Endothelial cell of umbilical vein (primary cell): Measurements from ENCODE around the gene CHIT1. TPM values are rescaled to one million over a fixed set of nuclear protein-coding genes. Genes with fewer than 3 reads are reported as not detected.

Experiments
- BruUV-seq: library from RNA; stranded (reverse); fragments of 400-500 nt; replicated peaks from 2 replicates; lab custom pipeline; 2021; lab: Mats Ljungman, UMichigan
- CTCF ChIA-PET: fragments of 300-600, 350-600 bp; sonication (Branson Sonifier 250); formaldehyde crosslinking; loops from one replicate; lab custom pipeline; 2021; ENCODE audit warnings: antibody characterized with exemption, inconsistent platforms; lab: Charles Lee
- POLR2A ChIA-PET: fragments of 300-600, 350-600 bp; sonication (Branson Sonifier 250); formaldehyde crosslinking; loops from one replicate; lab custom pipeline; 2021; ENCODE audit warnings: antibody characterized with exemption, inconsistent platforms; lab: Charles Lee
- DNase-seq: peaks from one replicate; pipeline ENCODE4 v3.0.0-alpha.2; 2011; ENCODE audit warnings: low read depth, low spot score
- FAIRE-seq: peaks from 2 replicates; lab custom pipeline; 2011; peaks lifted over from hg19 to GRCh38; lab: Jason Lieb, UNC
- H2AFZ ChIP-seq: 2 replicates; pipeline ENCODE4 v1.6.0; 2012; ENCODE audit warnings: low read depth, low read length, control low read depth, inconsistent platforms
- H3K27ac ChIP-seq: 2 replicates; pipeline ENCODE4 v1.5.1; 2011; ENCODE audit warnings: low read depth, mild to moderate bottlenecking, control low read depth, low read length, moderate library complexity; ENCODE audit not compliant: insufficient read depth
- H3K27me3 ChIP-seq, 2 experiments: 2 replicates each; pipeline versions ENCODE4 v1.6.0 to v1.6.1; 2011; ENCODE audit warnings: low read length in 2 of 2, mixed read lengths in 1 of 2; ENCODE audit not compliant: control insufficient read depth in 2 of 2, insufficient read depth in 2 of 2
- H3K36me3 ChIP-seq, 2 experiments: 2 replicates in 1 of 2; 3 replicates in 1 of 2; pipeline ENCODE4 v1.5.1; 2011; ENCODE audit warnings: low read length in 2 of 2, mild to moderate bottlenecking in 1 of 2, moderate library complexity in 1 of 2; ENCODE audit not compliant: control insufficient read depth in 2 of 2, insufficient read depth in 2 of 2; ENCODE audit errors: extremely low read depth in 1 of 2
- H3K4me1 ChIP-seq: 3 replicates; pipeline ENCODE4 v1.5.1; 2011; ENCODE audit warnings: mild to moderate bottlenecking, low read length; ENCODE audit not compliant: control insufficient read depth, insufficient read depth; ENCODE audit errors: extremely low read depth
- H3K4me2 ChIP-seq: 2 replicates; pipeline ENCODE4 v1.6.1; 2011; ENCODE audit warnings: low read length, control low read depth, mixed read lengths; ENCODE audit not compliant: insufficient read depth
- H3K4me3 ChIP-seq, 3 experiments: fragments of 200-600 bp in 1 of 3; sonication (generic), shearing (Covaris generic) in 1 of 3; replicated peaks in 1 of 3; 2 replicates each; pipeline ENCODE4 v1.5.1; 2011 to 2016; ENCODE audit warnings: control low read depth in 3 of 3, low read length in 3 of 3, mild to moderate bottlenecking in 2 of 3, inconsistent platforms in 1 of 3, low read depth in 1 of 3, moderate library complexity in 1 of 3; ENCODE audit not compliant: insufficient read depth in 1 of 3
- H3K79me2 ChIP-seq: 2 replicates; pipeline ENCODE4 v1.6.0; 2012; ENCODE audit warnings: low read length, inconsistent platforms; ENCODE audit not compliant: control insufficient read depth, insufficient read depth
- H3K9ac ChIP-seq: replicated peaks from 2 replicates; pipeline ENCODE3; 2011; ENCODE audit warnings: low read length, control low read depth; ENCODE audit not compliant: insufficient read depth; ENCODE audit errors: extremely low read depth
- H3K9me1 ChIP-seq: replicated peaks from 3 replicates; pipeline ENCODE4 v1.6.0; 2011; ENCODE audit warnings: mild to moderate bottlenecking, low read length; ENCODE audit not compliant: control insufficient read depth, insufficient read depth; ENCODE audit errors: extremely low read depth
- H3K9me3 ChIP-seq: replicated peaks from 2 replicates; pipeline ENCODE4 v1.5.1; 2012; ENCODE audit warnings: low read length, inconsistent platforms; ENCODE audit not compliant: control insufficient read depth, insufficient read depth
- H4K20me1 ChIP-seq: replicated peaks from 2 replicates; pipeline ENCODE3; 2011; ENCODE audit warnings: mild to moderate bottlenecking, low read length; ENCODE audit not compliant: control insufficient read depth, insufficient read depth; ENCODE audit errors: extremely low read depth
- EZH2 ChIP-seq: IDR thresholded peaks from 2 replicates; pipeline ENCODE4 v1.6.1; 2012; ENCODE audit warnings: borderline replicate concordance, low read depth, mild to moderate bottlenecking, moderate library complexity, low read length, inconsistent platforms; ENCODE audit not compliant: severe bottlenecking
- GATA2 ChIP-seq: IDR thresholded peaks from 2 replicates; pipeline ENCODE4 v1.7.0; 2011; ENCODE audit warnings: low read depth, mild to moderate bottlenecking, moderate library complexity, mixed read lengths, low read length; ENCODE audit not compliant: insufficient read length, insufficient read depth
- JUN ChIP-seq: IDR thresholded peaks from 2 replicates; pipeline ENCODE4 v1.6.1; 2011; ENCODE audit warnings: borderline replicate concordance, low read depth; ENCODE audit not compliant: insufficient read length, insufficient read depth
- POLR2A ChIP-seq: IDR thresholded peaks from 2 replicates; pipeline ENCODE4 v1.6.1; 2012; ENCODE audit warnings: low read depth, mild to moderate bottlenecking, control low read depth, low read length
- POLR2AphosphoS5 ChIP-seq: IDR thresholded peaks from 2 replicates; pipeline ENCODE4 v1.6.1; 2012; ENCODE audit warnings: low read depth, mild to moderate bottlenecking, control low read depth, low read length, moderate library complexity; ENCODE audit not compliant: insufficient read depth
- dilution Hi-C: fragments of 300-500 bp; cut with MboI; formaldehyde crosslinking; loops from one replicate; pipeline ENCODE4 v1.15.0; 2019; ENCODE audit warnings: low sequenced_read_pairs; ENCODE audit not compliant: extremely low pct_ligation_motif_present
- intact Hi-C: fragments of 100-400 bp; cut with micrococcal nuclease; formaldehyde crosslinking; loops from one replicate; pipeline ENCODE4 v1.10.0; 2022
- polyA plus RNA-seq, 4 experiments: library from polyadenylated mRNA; depleted of rRNA in 3 of 4; stranded (reverse) in 3 of 4; unstranded in 1 of 4; fragments of >200 nt; gene quantifications; 2 replicates each; pipeline versions ENCODE4 v1.2.1 to v1.2.3, GENCODE V29; 2011 to 2012; ENCODE audit warnings: missing spikeins in 1 of 4
- total RNA-seq: library from RNA; stranded (reverse); gene quantifications from 2 replicates; pipeline ENCODE4 v1.2.3, GENCODE V29; 2021
- TF ChIP-seq, protein P1 (sequence below), 2 donors: IDR thresholded peaks; 1 replicate in 1 of 2; 2 replicates in 1 of 2; pipeline ENCODE4 v1.5.1; 2011; ENCODE audit warnings: low read length in 2 of 2, mild to moderate bottlenecking in 2 of 2, moderate library complexity in 2 of 2, control low read depth in 1 of 2, inconsistent platforms in 1 of 2, low read depth in 1 of 2; ENCODE audit not compliant: insufficient read depth in 1 of 2; ENCODE audit errors: extremely low read depth in 1 of 2
- TF ChIP-seq, protein P2 (sequence below): IDR thresholded peaks from 2 replicates; pipeline ENCODE4 v1.6.1; 2011; ENCODE audit not compliant: insufficient read depth, insufficient read length

CHIT1 gene
- total and polyA plus RNA-seq, 2 donors (not counting 3 experiments of a cell fraction or from before 2014, with no cell fraction given): not detected

DNA sequence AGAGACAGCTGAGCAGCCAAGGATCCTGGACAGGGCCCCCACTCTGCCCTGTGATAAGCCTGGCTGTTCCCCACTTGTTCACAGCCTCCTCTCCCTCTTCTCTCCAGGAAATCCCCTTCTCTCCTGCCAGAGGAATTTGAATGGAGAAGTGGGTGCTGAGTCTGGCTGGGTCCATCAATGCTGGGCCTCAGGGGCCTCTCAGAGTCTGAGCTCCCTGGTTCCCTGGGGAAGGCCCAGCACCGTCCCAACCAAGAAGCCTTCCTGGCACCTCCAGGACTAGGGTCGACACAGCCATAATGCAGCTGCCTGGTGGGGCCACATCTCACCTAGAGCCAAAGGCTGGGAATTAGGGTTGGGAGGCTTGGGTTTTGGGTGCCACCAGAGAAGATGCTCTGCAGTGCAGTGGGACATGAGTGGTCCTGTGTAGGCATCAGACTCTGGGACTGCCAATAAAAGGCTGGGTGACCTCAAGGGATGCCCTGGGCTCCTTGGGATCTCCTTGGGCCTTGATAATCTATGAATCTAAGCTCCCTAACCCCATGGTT lies 56.4 kb downstream of the CHIT1 start:
- ChIA-PET CTCF (interaction anchor here (1.0 to 6.6 kb wide), 31 partner anchors 9 to 136 kb away, joined by 3 to 317 read pairs (median 7); partner anchors contain the start of gene ADORA1), POLR2A (interaction anchor here (1.6 kb wide), 1 partner anchor 55 kb away, joined by 3 read pairs; no protein-coding TSS in a partner anchor)
- intact Hi-C loops (no loop called here), dilution Hi-C loops (no loop called here)
- no peak overlapping the region for H3K4me2 ChIP-seq
- H3K4me1 ChIP-seq: peaks cover 6% of the 10 kb centered on the region
- no peaks in the 10 kb centered on the region for H3K9me3 ChIP-seq
- H3K36me3 ChIP-seq: no peaks in the 10 kb centered on the region
- BruUV-seq: no TSS peak
- FAIRE-seq: no peak
- H3K27ac ChIP-seq: no peak overlapping the region
- H3K79me2 ChIP-seq: no peaks in the 10 kb centered on the region
- H2AFZ ChIP-seq: no peak overlapping the region
- no peaks in the 10 kb centered on the region for H4K20me1 ChIP-seq
- no peak for TF ChIP-seq POLR2AphosphoS5
- TF ChIP-seq JUN: no peak
- no peak for TF ChIP-seq EZH2
- no peak for TF ChIP-seq POLR2A
- no peak for TF ChIP-seq GATA2
- no peaks in the 10 kb centered on the region for H3K27me3 ChIP-seq
- H3K9me1 ChIP-seq: no peaks in the 10 kb centered on the region
- no peak for DNase-seq
- H3K9ac ChIP-seq: no peak overlapping the region
- no peak overlapping the region for H3K4me3 ChIP-seq

DNA sequence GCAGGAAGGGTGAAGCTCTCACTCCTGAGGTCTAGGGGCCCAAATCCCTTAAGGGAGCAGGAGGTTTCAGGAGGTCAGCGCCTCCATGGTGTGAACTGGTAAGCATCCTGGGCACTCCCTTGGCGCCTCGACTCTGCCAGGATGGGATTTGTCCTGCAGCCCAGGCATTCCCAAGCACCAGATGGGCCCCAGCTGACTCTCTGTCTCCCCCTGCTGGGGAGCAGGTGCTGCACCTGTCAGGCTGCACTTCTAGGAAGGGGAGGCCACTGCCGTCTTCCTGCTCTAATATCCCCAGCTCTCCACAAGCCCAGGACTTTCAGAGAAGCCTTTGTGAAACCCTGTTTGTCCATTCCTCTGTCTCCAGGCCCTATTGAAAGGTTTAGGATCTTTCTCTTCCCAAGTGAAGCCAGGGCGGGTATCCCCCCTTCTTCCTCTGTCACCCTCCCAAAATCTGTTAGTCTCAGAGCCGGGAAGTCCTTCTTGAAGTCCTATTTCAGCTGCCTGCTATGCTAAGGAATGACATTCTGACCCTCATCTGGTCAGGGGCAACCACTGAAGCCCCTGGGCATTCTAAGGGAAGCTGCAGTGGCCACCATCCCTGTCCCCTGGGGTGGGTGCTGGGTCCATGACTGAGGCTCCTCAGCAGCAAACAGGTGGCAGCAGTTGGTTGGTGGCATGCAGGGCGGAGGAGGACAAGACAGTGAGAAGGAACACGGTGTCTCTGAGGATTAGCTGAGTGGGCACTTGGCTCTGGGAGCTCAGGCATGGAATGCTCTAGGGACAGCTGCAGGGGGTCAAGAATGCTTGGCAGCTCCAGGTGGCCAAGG lies 57.1 kb downstream of the CHIT1 start:
- Histone ChIP-seq H3K4me2 (no peak overlapping the region), H3K27me3 (no peaks in the 10 kb centered on the region), H3K4me3 (no peak overlapping the region), H3K9me3 (no peaks in the 10 kb centered on the region), H3K79me2 (no peaks in the 10 kb centered on the region), H2AFZ (no peak overlapping the region), H3K4me1 (no peaks in the 10 kb centered on the region), H4K20me1 (no peaks in the 10 kb centered on the region), H3K9ac (no peak overlapping the region), H3K9me1 (no peaks in the 10 kb centered on the region), H3K36me3 (no peaks in the 10 kb centered on the region), H3K27ac (no peak overlapping the region)
- ChIA-PET CTCF (interaction anchor here (0.9 to 6.6 kb wide), 33 partner anchors 10 to 136 kb away, joined by 3 to 317 read pairs (median 7); partner anchors contain the start of gene ADORA1), POLR2A (interaction anchor here (1.6 kb wide), 1 partner anchor 55 kb away, joined by 3 read pairs; no protein-coding TSS in a partner anchor)
- peak; percentile 51 for DNase-seq
- TF ChIP-seq, protein P1, sequence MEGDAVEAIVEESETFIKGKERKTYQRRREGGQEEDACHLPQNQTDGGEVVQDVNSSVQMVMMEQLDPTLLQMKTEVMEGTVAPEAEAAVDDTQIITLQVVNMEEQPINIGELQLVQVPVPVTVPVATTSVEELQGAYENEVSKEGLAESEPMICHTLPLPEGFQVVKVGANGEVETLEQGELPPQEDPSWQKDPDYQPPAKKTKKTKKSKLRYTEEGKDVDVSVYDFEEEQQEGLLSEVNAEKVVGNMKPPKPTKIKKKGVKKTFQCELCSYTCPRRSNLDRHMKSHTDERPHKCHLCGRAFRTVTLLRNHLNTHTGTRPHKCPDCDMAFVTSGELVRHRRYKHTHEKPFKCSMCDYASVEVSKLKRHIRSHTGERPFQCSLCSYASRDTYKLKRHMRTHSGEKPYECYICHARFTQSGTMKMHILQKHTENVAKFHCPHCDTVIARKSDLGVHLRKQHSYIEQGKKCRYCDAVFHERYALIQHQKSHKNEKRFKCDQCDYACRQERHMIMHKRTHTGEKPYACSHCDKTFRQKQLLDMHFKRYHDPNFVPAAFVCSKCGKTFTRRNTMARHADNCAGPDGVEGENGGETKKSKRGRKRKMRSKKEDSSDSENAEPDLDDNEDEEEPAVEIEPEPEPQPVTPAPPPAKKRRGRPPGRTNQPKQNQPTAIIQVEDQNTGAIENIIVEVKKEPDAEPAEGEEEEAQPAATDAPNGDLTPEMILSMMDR (IDR thresholded peaks at IDR 0.05; ENCODE audit: extremely low read depth in 1 of 2, insufficient read depth in 1 of 2, low read depth in 1 of 2, low read length in 2 of 2): peak; percentile 84 to 96
- TF ChIP-seq, protein P2, sequence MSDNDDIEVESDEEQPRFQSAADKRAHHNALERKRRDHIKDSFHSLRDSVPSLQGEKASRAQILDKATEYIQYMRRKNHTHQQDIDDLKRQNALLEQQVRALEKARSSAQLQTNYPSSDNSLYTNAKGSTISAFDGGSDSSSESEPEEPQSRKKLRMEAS: no peak
- BruUV-seq: no TSS peak
- dilution Hi-C loops (no loop called here), intact Hi-C loops (loop anchor here (1.0 kb wide), 3 partner anchors 44 to 133 kb away; no protein-coding TSS in a partner anchor)
- FAIRE-seq: peak; percentile 18
